Esophagus muscularis mucosa (tissue), 3 donors: Measurements from ENCODE around the gene SIGLEC11.

Experiments
- EP300 ChIP-seq: sonication (generic); formaldehyde crosslinking; IDR thresholded peaks from one replicate; pipeline ENCODE4 v1.6.1; 2017; ENCODE audit warnings: antibody characterized with exemption
- TF ChIP-seq, protein P1 (sequence below), 3 experiments: fragments of 200-600 bp in 2 of 3; fragments of 450-650 bp in 1 of 3; sonication (generic) in 2 of 3; IDR thresholded peaks; one replicate each; pipeline ENCODE4 v1.5.1; 2017 to 2019; ENCODE audit warnings: antibody characterized with exemption in 3 of 3, mild to moderate bottlenecking in 2 of 3, moderate library complexity in 1 of 3

DNA sequence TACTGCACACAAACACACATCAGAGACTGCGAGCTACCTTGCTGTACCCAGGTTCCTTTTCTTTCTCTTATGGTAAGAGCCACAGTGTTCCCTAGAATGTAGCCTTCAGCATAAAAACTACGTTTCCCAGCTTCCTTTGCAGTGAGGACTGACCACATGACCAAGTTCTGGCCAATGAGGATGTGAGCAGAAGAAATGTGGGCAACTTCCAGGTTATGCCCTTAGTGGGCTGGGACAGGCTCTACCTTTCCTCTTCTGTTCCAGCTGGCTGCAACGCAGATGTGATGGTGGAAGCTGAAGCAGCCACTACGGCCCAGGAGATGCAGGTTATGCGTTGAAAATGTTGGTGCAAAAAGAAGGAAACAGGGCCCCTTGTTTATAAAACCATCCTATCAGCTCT lies 36.7 kb upstream of the SIGLEC11 start:
- TF ChIP-seq, protein P1, sequence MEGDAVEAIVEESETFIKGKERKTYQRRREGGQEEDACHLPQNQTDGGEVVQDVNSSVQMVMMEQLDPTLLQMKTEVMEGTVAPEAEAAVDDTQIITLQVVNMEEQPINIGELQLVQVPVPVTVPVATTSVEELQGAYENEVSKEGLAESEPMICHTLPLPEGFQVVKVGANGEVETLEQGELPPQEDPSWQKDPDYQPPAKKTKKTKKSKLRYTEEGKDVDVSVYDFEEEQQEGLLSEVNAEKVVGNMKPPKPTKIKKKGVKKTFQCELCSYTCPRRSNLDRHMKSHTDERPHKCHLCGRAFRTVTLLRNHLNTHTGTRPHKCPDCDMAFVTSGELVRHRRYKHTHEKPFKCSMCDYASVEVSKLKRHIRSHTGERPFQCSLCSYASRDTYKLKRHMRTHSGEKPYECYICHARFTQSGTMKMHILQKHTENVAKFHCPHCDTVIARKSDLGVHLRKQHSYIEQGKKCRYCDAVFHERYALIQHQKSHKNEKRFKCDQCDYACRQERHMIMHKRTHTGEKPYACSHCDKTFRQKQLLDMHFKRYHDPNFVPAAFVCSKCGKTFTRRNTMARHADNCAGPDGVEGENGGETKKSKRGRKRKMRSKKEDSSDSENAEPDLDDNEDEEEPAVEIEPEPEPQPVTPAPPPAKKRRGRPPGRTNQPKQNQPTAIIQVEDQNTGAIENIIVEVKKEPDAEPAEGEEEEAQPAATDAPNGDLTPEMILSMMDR (IDR thresholded peaks at IDR 0.05), result no peak
- TF ChIP-seq EP300, result no peak
